Endothelial cell of umbilical vein (primary cell): ENCODE data around the gene IGFL1. TPM values are rescaled to one million over a fixed set of nuclear protein-coding genes. Genes with fewer than 3 reads are reported as not detected.

Experiments used
- BruUV-seq: library from RNA; stranded (reverse); fragments of 400-500 nt; replicated peaks from 2 replicates; lab custom pipeline; 2021; lab: Mats Ljungman, UMichigan
- CTCF ChIA-PET: fragments of 300-600, 350-600 bp; sonication (Branson Sonifier 250); formaldehyde crosslinking; loops from one replicate; lab custom pipeline; 2021; ENCODE audit warnings: antibody characterized with exemption, inconsistent platforms; lab: Charles Lee
- POLR2A ChIA-PET: fragments of 300-600, 350-600 bp; sonication (Branson Sonifier 250); formaldehyde crosslinking; loops from one replicate; lab custom pipeline; 2021; ENCODE audit warnings: antibody characterized with exemption, inconsistent platforms; lab: Charles Lee
- DNase-seq: peaks from one replicate; pipeline ENCODE4 v3.0.0-alpha.2; 2011; ENCODE audit warnings: low read depth, low spot score
- FAIRE-seq: peaks from 2 replicates; lab custom pipeline; 2011; peaks lifted over from hg19 to GRCh38; lab: Jason Lieb, UNC
- H2AFZ ChIP-seq: 2 replicates; pipeline ENCODE4 v1.6.0; 2012; ENCODE audit warnings: low read depth, low read length, control low read depth, inconsistent platforms
- H3K27ac ChIP-seq: 2 replicates; pipeline ENCODE4 v1.5.1; 2011; ENCODE audit warnings: low read depth, mild to moderate bottlenecking, control low read depth, low read length, moderate library complexity; ENCODE audit not compliant: insufficient read depth
- H3K27me3 ChIP-seq, 2 experiments: 2 replicates each; pipeline versions ENCODE4 v1.6.0 to v1.6.1; 2011; ENCODE audit warnings: low read length in 2 of 2, mixed read lengths in 1 of 2; ENCODE audit not compliant: control insufficient read depth in 2 of 2, insufficient read depth in 2 of 2
- H3K36me3 ChIP-seq, 2 experiments: 2 replicates in 1 of 2; 3 replicates in 1 of 2; pipeline ENCODE4 v1.5.1; 2011; ENCODE audit warnings: low read length in 2 of 2, mild to moderate bottlenecking in 1 of 2, moderate library complexity in 1 of 2; ENCODE audit not compliant: control insufficient read depth in 2 of 2, insufficient read depth in 2 of 2; ENCODE audit errors: extremely low read depth in 1 of 2
- H3K4me1 ChIP-seq: 3 replicates; pipeline ENCODE4 v1.5.1; 2011; ENCODE audit warnings: mild to moderate bottlenecking, low read length; ENCODE audit not compliant: control insufficient read depth, insufficient read depth; ENCODE audit errors: extremely low read depth
- H3K4me2 ChIP-seq: 2 replicates; pipeline ENCODE4 v1.6.1; 2011; ENCODE audit warnings: low read length, control low read depth, mixed read lengths; ENCODE audit not compliant: insufficient read depth
- H3K4me3 ChIP-seq, 3 experiments: fragments of 200-600 bp in 1 of 3; sonication (generic), shearing (Covaris generic) in 1 of 3; replicated peaks in 1 of 3; 2 replicates each; pipeline ENCODE4 v1.5.1; 2011 to 2016; ENCODE audit warnings: control low read depth in 3 of 3, low read length in 3 of 3, mild to moderate bottlenecking in 2 of 3, inconsistent platforms in 1 of 3, low read depth in 1 of 3, moderate library complexity in 1 of 3; ENCODE audit not compliant: insufficient read depth in 1 of 3
- H3K79me2 ChIP-seq: 2 replicates; pipeline ENCODE4 v1.6.0; 2012; ENCODE audit warnings: low read length, inconsistent platforms; ENCODE audit not compliant: control insufficient read depth, insufficient read depth
- H3K9ac ChIP-seq: replicated peaks from 2 replicates; pipeline ENCODE3; 2011; ENCODE audit warnings: low read length, control low read depth; ENCODE audit not compliant: insufficient read depth; ENCODE audit errors: extremely low read depth
- H3K9me1 ChIP-seq: replicated peaks from 3 replicates; pipeline ENCODE4 v1.6.0; 2011; ENCODE audit warnings: mild to moderate bottlenecking, low read length; ENCODE audit not compliant: control insufficient read depth, insufficient read depth; ENCODE audit errors: extremely low read depth
- H3K9me3 ChIP-seq: replicated peaks from 2 replicates; pipeline ENCODE4 v1.5.1; 2012; ENCODE audit warnings: low read length, inconsistent platforms; ENCODE audit not compliant: control insufficient read depth, insufficient read depth
- H4K20me1 ChIP-seq: replicated peaks from 2 replicates; pipeline ENCODE3; 2011; ENCODE audit warnings: mild to moderate bottlenecking, low read length; ENCODE audit not compliant: control insufficient read depth, insufficient read depth; ENCODE audit errors: extremely low read depth
- CTCF ChIP-seq, 2 donors: IDR thresholded peaks; 1 replicate in 1 of 2; 2 replicates in 1 of 2; pipeline ENCODE4 v1.5.1; 2011; ENCODE audit warnings: low read length in 2 of 2, mild to moderate bottlenecking in 2 of 2, moderate library complexity in 2 of 2, control low read depth in 1 of 2, inconsistent platforms in 1 of 2, low read depth in 1 of 2; ENCODE audit not compliant: insufficient read depth in 1 of 2; ENCODE audit errors: extremely low read depth in 1 of 2
- EZH2 ChIP-seq: IDR thresholded peaks from 2 replicates; pipeline ENCODE4 v1.6.1; 2012; ENCODE audit warnings: borderline replicate concordance, low read depth, mild to moderate bottlenecking, moderate library complexity, low read length, inconsistent platforms; ENCODE audit not compliant: severe bottlenecking
- FOS ChIP-seq: IDR thresholded peaks from 2 replicates; pipeline ENCODE4 v1.6.1; 2011; ENCODE audit warnings: mild to moderate bottlenecking, low read length, moderate library complexity, borderline replicate concordance; ENCODE audit not compliant: insufficient read depth
- MAX ChIP-seq: IDR thresholded peaks from 2 replicates; pipeline ENCODE4 v1.6.1; 2011; ENCODE audit not compliant: insufficient read depth, insufficient read length
- MYC ChIP-seq: IDR thresholded peaks from one replicate; pipeline ENCODE4 v1.6.1; 2011; ENCODE audit warnings: mild to moderate bottlenecking, low read depth, low read length
- POLR2A ChIP-seq: IDR thresholded peaks from 2 replicates; pipeline ENCODE4 v1.6.1; 2012; ENCODE audit warnings: low read depth, mild to moderate bottlenecking, control low read depth, low read length
- dilution Hi-C: fragments of 300-500 bp; cut with MboI; formaldehyde crosslinking; loops from one replicate; pipeline ENCODE4 v1.15.0; 2019; ENCODE audit warnings: low sequenced_read_pairs; ENCODE audit not compliant: extremely low pct_ligation_motif_present
- intact Hi-C: fragments of 100-400 bp; cut with micrococcal nuclease; formaldehyde crosslinking; loops from one replicate; pipeline ENCODE4 v1.10.0; 2022
- polyA plus RNA-seq, 4 experiments: library from polyadenylated mRNA; depleted of rRNA in 3 of 4; stranded (reverse) in 3 of 4; unstranded in 1 of 4; fragments of >200 nt; gene quantifications; 2 replicates each; pipeline versions ENCODE4 v1.2.1 to v1.2.3, GENCODE V29; 2011 to 2012; ENCODE audit warnings: missing spikeins in 1 of 4
- total RNA-seq: library from RNA; stranded (reverse); gene quantifications from 2 replicates; pipeline ENCODE4 v1.2.3, GENCODE V29; 2021

Gene IGFL1
- total and polyA plus RNA-seq, 2 donors (not counting 3 experiments of a cell fraction or from before 2014, with no cell fraction given), result not detected

- Histone ChIP-seq H3K4me3 (no peak overlapping the region), H4K20me1 (no peaks in the 10 kb centered on the region), H3K4me1 (no peaks in the 10 kb centered on the region), H3K36me3 (no peaks in the 10 kb centered on the region), H3K4me2 (no peak overlapping the region), H3K27ac (no peak overlapping the region), H3K9ac (no peak overlapping the region), H3K9me3 (no peaks in the 10 kb centered on the region), H2AFZ (no peak overlapping the region), H3K79me2 (no peaks in the 10 kb centered on the region), H3K9me1 (no peaks in the 10 kb centered on the region), H3K27me3 (peaks cover 0 to 5% of the 10 kb centered on the region in 2 experiments)
- POLR2A ChIA-PET, result no interaction called here
- no peak for FAIRE-seq
- no TSS peak for BruUV-seq
- CTCF ChIA-PET, result interaction anchor here (1.4 kb wide), 1 partner anchor 193 kb away, joined by 4 read pairs; no protein-coding TSS in a partner anchor
- dilution Hi-C loops (no loop called here), intact Hi-C loops (no loop called here)
- DNase-seq, result no peak
- TF ChIP-seq MAX (no peak), CTCF (IDR thresholded peaks at IDR 0.05; ENCODE audit: extremely low read depth in 1 of 2, insufficient read depth in 1 of 2, low read depth in 1 of 2, low read length in 2 of 2) (no peak), FOS (no peak), EZH2 (no peak), MYC (no peak), POLR2A (no peak)
Observed at GRCh38 chr19:46221152-46221551, 8.4 kb upstream of the IGFL1 start.
